ENCODE results near the gene SPAG9.

The SPAG9 gene

DNA sequence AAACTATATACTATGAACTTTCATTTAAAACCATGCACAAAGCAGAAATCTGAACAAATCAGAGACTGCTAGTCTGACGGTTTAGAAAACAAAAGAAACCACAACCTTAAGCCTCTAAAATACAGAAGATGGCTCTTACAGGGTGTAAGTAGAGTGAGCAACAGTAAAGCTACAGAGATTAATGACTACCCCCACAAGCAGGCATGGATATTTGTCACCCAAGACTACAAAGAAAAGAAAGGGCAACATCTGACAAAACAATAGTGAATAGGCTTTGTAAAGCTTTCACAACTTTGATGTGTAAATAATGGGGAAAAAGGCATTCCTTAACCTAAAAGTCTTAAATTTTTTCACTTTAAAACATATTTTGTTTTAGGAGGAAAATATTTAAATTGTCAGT, 75.0 kb downstream of the SPAG9 start:
- DNase-seq (ENCODE audit: low read depth, low spot score) = no peak

DNA sequence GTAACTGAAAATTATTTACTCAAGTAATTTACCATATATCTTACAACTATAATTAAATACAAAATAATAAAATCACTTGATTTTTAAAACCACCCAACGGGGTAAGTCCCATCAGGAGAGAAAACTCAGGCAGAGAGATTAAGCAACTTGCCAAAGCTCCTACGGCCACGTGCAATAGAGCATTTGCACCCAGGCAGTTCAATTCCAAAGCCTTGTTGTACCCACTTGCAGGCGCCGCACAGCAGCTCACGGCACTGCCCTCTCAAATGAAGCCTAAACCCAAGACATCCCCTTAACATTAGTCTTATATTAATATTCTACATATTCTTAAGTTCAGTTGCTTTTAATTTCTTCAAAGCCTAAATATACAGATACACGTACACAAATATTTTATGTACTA, 75.7 kb downstream of the SPAG9 start:
- no peak for DNase-seq (ENCODE audit: low read depth, low spot score)

GRCh38 chr17:51036084-51036483, 84.6 kb downstream of the SPAG9 start:
- no peak for DNase-seq (ENCODE audit: low read depth, low spot score)

GRCh38 chr17:51035431-51035830, 85.2 kb downstream of the SPAG9 start:
- no peak for DNase-seq (ENCODE audit: low read depth, low spot score)

- DNase-seq (ENCODE audit: low read depth, low spot score) = no peak
Observed at GRCh38 chr17:51034800-51035199, 85.9 kb downstream of the SPAG9 start.

- no peak for DNase-seq (ENCODE audit: low read depth, low spot score)
Observed at GRCh38 chr17:51032850-51033249, 87.8 kb downstream of the SPAG9 start.

DNA sequence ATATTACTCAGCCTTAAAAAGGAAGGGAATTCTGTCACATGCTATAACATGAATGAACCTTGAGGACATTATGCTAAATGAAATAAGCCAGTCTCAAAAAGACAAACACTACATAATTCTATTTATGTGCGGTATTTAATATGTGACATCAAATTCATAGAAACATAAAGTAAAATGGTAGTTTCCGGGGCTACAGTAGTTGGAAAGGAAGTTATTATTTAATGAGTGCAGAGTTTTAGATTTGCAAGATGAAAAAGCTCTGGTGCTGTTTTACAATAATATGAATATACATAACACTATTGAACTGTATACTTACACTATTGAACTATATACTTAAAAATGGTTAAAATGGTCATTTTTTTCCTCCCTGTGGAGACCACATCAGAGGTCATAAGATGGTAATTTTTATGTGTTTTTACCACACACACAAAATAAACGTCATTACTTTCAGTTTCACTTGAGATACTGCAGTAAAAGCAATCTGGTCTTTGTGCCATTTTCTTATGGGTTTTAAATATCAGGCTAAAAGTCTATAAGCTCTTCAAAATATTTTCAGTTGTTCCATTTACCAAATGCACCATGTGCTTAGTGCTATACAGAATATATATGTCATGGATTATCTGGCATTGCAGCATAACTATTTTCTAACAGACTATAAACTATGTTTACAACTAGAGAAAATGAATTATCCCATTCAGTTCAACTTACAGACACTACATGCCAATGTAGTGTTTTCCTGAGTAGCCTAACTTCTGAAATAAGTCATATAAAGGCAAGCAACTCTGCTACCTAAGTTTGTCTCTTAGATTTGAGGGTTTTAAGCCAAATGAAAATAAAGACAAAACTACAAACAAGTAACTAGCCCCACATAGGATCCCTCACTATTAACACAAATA, 90.9 kb downstream of the SPAG9 start:
- DNase-seq (ENCODE audit: low read depth, low spot score) = no peak

DNA sequence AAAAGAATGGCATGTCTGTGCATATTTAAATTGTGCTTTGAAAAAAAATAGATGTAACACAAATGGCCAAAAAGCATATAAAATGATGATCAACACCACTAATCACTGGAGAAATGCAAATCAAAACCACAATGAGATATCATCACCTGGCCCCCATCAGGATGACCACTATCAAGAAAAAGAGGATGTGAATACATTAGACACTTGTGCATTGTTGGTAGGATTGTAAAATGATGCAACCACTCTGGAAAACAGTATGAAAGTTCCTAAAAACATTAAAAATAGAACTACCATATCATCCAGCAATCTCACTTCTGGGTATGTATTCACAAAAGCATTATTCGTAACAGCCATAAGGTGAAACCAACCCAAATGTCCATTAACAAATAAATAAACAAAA, 91.5 kb downstream of the SPAG9 start:
- DNase-seq (ENCODE audit: low read depth, low spot score) = no peak

- no peak for DNase-seq (ENCODE audit: low read depth, low spot score)
Observed at GRCh38 chr17:51028176-51028863, 92.3 kb downstream of the SPAG9 start.

GRCh38 chr17:51018541-51018940, 102.1 kb downstream of the SPAG9 start:
- no peak for DNase-seq (ENCODE audit: low read depth, low spot score)

DNA sequence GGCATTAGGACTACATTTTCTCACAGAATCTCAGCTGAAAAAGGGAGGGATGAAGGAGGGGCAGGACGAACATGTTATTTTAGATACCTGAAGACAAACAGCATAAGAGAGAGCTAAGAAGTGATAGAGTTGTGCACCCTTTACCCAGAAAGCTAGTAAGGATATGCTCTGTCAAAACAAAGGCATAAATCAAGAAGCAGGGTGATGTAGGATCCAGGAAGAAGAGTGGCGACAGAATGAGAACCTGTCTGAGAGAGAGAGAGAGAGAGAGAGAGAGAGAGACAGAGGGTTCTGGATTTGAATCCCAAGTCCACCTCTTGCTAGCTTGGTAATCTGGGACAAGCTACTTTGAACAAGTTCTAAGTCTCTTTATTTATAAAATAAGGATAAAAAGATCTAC, 103.4 kb downstream of the SPAG9 start:
- no peak for DNase-seq (ENCODE audit: low read depth, low spot score)

DNA sequence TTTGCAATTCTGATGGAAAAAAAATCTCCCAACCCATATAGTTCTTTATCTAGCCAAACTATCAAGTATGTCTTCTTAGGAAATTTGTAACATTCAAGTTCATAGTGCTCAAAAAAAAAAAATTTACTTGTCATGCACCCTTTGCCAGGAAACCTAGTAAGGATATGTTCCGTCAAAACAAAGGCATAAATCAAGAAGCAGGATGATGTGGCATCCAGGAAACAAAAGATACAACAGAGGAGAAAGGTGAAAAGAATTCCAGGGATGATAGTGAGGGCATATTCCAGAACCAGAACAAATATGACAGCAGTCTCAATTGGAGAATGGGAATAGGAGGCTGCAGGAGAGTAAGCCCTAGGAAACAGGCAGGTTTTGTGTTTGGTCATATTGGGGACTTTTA, 104.6 kb downstream of the SPAG9 start:
- DNase-seq (ENCODE audit: low read depth, low spot score) = no peak

DNA sequence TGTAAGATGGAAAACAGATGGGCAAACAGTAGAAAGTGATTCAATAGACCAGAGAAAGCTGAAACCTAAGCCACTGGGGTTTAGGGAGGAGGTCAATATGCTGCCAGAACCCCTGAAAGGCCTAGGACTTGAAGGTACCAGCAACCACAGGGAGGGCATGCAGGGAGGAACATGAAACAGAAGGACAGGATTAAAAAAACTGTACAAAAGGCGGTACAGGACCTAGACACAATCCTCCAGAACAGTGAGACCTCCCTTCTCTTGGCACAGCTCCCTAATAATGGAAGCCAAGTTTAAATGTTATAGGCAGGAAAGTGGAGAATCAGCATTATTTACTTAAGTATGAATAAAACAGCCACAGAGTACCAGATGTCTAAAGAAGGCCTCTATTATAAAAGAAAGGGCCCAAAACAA, 105.5 kb downstream of the SPAG9 start:
- no peak for DNase-seq (ENCODE audit: low read depth, low spot score)

DNA sequence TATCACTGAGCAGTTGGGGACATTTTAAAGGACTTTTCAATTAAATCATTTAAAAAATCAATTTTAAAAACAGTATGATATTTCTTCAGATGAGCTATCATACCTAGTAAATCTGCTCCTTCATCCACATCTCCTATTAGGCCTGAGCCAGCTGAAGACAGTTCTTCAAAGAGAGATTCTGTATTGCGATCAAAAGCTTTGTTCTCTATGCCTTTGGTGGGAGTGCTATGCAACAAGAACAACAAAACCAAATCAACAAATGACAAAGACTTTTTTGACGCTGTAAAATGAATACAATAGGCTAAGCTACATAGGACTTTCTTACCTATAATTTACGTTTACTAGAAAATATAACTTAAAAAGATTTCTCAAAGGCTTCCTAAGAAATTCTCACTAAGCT, 106.5 kb downstream of the SPAG9 start:
- DNase-seq (ENCODE audit: low read depth, low spot score) = no peak

DNA sequence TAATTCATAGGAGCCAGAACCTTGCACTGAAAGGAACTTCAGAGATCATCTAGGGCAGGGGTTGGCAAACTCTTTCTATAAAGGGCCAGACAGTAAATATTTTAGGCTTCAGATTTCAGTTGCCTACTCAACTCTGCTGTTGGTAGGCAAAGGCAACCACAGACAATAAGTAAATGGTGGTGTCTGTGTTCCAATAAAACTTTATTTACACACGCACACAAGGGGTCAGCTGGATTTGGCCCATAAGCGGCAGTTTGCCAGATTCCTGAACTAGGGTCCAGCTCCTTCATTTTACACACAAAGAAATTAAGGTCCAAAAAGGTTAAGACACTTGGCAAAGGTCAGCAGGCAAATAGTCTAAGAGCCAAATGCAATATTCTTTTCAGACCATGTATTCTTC, 107.3 kb downstream of the SPAG9 start:
- DNase-seq (ENCODE audit: low read depth, low spot score) = no peak

DNA sequence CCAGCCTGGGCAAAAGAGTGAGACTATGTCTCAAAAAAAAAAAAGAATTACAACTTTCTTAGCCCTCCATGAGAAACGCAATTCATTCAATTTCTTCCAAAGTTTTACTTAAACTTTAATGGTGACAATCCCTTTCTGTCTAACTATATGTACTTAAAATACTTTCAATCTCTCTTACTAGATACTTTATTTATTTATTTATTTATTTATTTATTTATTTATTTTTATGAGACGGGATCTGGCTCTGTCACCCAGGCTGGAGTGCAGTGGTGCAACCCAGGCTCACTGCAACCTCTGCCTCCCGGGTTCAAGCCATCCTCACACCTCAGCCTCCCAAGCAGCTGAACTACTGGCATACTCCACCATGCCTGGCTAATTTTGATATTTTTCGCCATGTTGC, 108.1 kb downstream of the SPAG9 start:
- no peak for DNase-seq (ENCODE audit: low read depth, low spot score)

GRCh38 chr17:51010173-51010675, 110.4 kb downstream of the SPAG9 start:
- no peak for DNase-seq (ENCODE audit: low read depth, low spot score)

GRCh38 chr17:51006601-51007000, 114.1 kb downstream of the SPAG9 start:
- DNase-seq (ENCODE audit: low read depth, low spot score) = no peak

DNA sequence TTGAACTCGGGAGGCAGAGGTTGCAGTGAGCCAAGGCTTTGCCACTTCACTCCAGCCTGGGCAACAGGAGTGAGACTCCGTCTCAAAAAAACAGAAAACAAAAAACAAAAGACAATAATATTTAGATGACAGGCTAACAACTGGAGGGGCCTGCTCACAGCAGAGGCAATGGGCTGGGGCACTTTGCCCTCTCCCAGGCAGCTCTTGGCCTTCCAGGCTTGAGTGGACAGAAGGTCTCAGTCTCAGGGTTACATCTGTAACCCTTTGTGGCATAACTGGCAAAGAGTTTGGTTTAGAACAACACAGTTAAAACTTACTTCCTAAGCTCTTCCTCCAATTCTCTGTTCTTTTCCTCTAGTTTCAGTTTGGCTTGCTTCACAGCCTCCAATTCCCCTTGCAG, 114.9 kb downstream of the SPAG9 start:
- no peak for DNase-seq (ENCODE audit: low read depth, low spot score)

GRCh38 chr17:51004249-51004648, 116.4 kb downstream of the SPAG9 start:
- DNase-seq (ENCODE audit: low read depth, low spot score) = no peak

- DNase-seq (ENCODE audit: low read depth, low spot score) = no peak
Observed at GRCh38 chr17:51000835-51001638, 119.6 kb downstream of the SPAG9 start.

DNA sequence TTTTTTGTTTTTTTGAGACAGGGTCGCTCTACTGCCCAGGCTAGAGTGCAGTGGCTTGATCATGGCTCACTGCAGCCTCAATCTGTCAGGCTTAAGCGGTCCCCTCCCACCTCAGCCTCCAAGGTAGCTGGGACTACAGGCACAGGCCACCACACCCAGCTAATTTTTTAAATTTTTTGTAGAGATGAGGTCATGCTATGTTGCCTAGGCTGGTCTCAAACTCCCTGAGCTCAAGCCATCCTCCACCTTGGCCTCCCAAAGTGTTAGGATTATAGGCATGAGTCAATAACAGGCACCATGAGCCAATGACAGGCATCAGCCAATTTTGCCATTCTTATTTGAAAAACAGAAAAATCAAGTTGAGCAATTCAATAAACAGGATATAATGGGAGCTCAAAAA, 125.0 kb downstream of the SPAG9 start:
- no peak for DNase-seq (ENCODE audit: low read depth, low spot score)

Measured in activated naive CD8-positive, alpha-beta T cell treated with anti-CD3 and anti-CD28 coated beads, Interleukin-2, amount 50 U/mL, for 16 hours (primary cell).